ENCODE measurements around the gene BUD23.

BUD23 gene

DNA sequence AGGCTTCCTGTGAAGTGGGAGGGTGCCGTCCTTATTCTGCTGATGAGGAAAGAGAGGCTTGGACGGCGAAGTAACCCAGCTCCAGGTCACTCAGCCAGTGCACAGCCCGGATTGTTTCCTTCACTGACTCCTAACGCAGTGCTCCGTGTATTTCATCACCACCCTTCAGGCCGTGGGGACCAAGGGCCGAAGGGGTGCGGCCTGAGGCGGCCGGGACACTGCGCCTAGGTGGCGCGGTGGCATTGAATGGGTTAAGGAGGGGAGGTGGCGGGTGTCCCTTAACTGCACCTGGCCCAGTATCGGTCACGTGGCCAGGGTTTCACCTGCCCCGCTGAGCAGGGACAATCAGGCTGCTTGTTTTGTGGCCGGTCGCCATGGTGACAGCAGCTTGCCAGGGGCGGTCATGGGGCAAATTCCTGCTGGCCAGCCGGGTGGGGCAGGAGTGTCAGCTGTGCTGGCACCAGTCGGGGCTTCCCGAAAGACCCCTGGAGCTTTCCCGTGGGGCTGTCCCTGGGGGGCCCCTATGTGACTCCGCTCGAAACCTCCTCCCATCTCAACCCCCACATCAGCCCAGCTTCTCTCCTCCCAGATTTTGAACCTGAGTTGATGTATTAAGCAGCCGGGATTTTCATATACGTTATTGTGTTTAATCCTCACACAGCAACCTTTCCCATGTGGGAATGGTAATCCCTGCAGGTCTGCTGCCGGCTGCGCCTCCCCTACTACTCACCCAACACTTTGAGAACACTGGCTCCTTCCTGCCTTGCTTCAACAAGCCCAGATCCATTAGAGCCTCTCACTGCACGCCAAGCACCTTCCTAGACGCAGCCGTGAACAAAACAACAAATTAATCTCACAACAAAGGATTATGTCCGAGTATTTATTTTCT lies 59.6 kb downstream of the BUD23 start:
- DNase-seq (ENCODE audit: low read depth), result no peak

DNA sequence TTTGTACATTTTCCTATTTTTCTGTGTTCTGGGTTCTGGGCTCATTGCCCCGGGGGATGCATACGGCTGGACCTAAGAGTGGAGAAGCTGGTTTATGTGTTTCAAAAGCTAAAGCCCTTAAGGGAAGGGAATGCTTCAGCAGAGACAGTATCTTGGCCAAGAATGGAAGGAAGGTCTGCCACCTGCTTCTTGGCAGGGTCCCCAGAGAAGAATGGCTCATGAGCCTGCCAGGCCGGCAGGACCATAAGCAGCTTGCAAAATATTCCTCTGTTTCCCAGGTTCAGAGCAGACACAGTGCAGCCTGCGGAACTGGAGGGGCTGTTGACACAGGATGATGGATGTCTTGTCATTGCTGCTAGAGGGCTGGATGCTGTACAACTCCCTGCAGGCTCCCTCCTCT lies 63.0 kb downstream of the BUD23 start:
- DNase-seq (ENCODE audit: low read depth), result no peak
